ENCODE results near the gene AK4.

Gene AK4

GRCh38 chr1:65253800-65254319 is 105.9 kb downstream of the AK4 start:
- no peak for DNase-seq

GRCh38 chr1:65254320-65255034 is 106.5 kb downstream of the AK4 start:
- DNase-seq, result peak; percentile 56

- peak; percentile 56 for DNase-seq
These were observed 107.1 kb downstream of the AK4 start for GRCh38 chr1:65255035-65255655.

- DNase-seq, result no peak
These were observed 107.7 kb downstream of the AK4 start for GRCh38 chr1:65255656-65256050.

- no peak for DNase-seq
These were observed 109.1 kb downstream of the AK4 start for GRCh38 chr1:65256860-65257708.

GRCh38 chr1:65258106-65258505 is 110.1 kb downstream of the AK4 start:
- no peak for DNase-seq

- DNase-seq, result no peak
These were observed 111.8 kb downstream of the AK4 start for GRCh38 chr1:65259816-65260215.

GRCh38 chr1:65260851-65261473 is 113.0 kb downstream of the AK4 start:
- DNase-seq, result no peak

GRCh38 chr1:65263286-65263685 is 115.3 kb downstream of the AK4 start:
- DNase-seq, result no peak

GRCh38 chr1:65264197-65264929 is 116.4 kb downstream of the AK4 start:
- no peak for DNase-seq

- no peak for DNase-seq
These were observed 117.3 kb downstream of the AK4 start for GRCh38 chr1:65265296-65265650.

GRCh38 chr1:65265651-65266351 is 117.8 kb downstream of the AK4 start:
- DNase-seq, result peak; percentile 33

- no peak for DNase-seq
These were observed 118.5 kb downstream of the AK4 start for GRCh38 chr1:65266476-65266875.

- DNase-seq, result no peak
These were observed 119.3 kb downstream of the AK4 start for GRCh38 chr1:65267271-65267670.

- no peak for DNase-seq
These were observed 119.7 kb downstream of the AK4 start for GRCh38 chr1:65267683-65268082.

- DNase-seq, result no peak
These were observed 121.6 kb downstream of the AK4 start for GRCh38 chr1:65269612-65270011.

GRCh38 chr1:65276197-65276939 is 128.4 kb downstream of the AK4 start:
- no peak for DNase-seq

- DNase-seq, result no peak
These were observed 129.8 kb downstream of the AK4 start for GRCh38 chr1:65277605-65278347.

- DNase-seq, result no peak
These were observed 130.5 kb downstream of the AK4 start for GRCh38 chr1:65278376-65279069.

Measured in NCI-H748 treated with DMSO at 0.1 percent for 48 hours (cell line).